Loucy (cell line): ENCODE results near the gene PCMTD2.
"Not testable (repeated sequence)": the region's sequence is repeated elsewhere in the genome, so short reads cannot be mapped to it uniquely, and the experiment has no call there.

Source experiments
- H2AFZ ChIP-seq: fragments of 200-600 bp; sonication (generic); 2 replicates; pipeline ENCODE4 v1.6.0; 2016; ENCODE audit warnings: antibody characterized with exemption, mild to moderate bottlenecking, low read length, moderate library complexity
- H3F3A ChIP-seq: fragments of 200-600 bp; 2 replicates; pipeline ENCODE4 v1.6.0; 2016; ENCODE audit warnings: antibody characterized with exemption, low read depth, mild to moderate bottlenecking
- H3K27me3 ChIP-seq: fragments of 200-600 bp; sonication (generic); 2 replicates; pipeline ENCODE4 v1.6.1; 2014; ENCODE audit warnings: low read length, mild to moderate bottlenecking; ENCODE audit not compliant: insufficient read depth, poor library complexity, severe bottlenecking
- H3K36me3 ChIP-seq: fragments of 200-600 bp; sonication (generic); 2 replicates; pipeline ENCODE4 v1.6.1; 2016; ENCODE audit warnings: low read length; ENCODE audit not compliant: insufficient read depth
- H3K4me1 ChIP-seq: fragments of 200-600 bp; sonication (generic); 2 replicates; pipeline ENCODE4 v1.5.1; 2014; ENCODE audit warnings: low read length, mild to moderate bottlenecking; ENCODE audit not compliant: insufficient read depth, poor library complexity, severe bottlenecking
- H3K4me2 ChIP-seq: fragments of 200-600 bp; sonication (generic); 2 replicates; pipeline ENCODE4 v1.6.0; 2014; ENCODE audit warnings: antibody characterized with exemption, low read length, low read depth, mild to moderate bottlenecking; ENCODE audit not compliant: poor library complexity, severe bottlenecking
- H3K4me3 ChIP-seq: fragments of 200-600 bp; sonication (generic); 2 replicates; pipeline ENCODE4 v1.5.1; 2014; ENCODE audit warnings: low read length, mild to moderate bottlenecking, mixed read lengths; ENCODE audit not compliant: poor library complexity, severe bottlenecking
- H3K79me2 ChIP-seq: fragments of 200-600 bp; sonication (generic); 2 replicates; pipeline ENCODE4 v1.6.1; 2014; ENCODE audit warnings: low read length; ENCODE audit not compliant: insufficient read depth
- H3K9ac ChIP-seq: fragments of 200-600 bp; sonication (generic); 2 replicates; pipeline ENCODE4 v1.6.0; 2014; ENCODE audit warnings: mild to moderate bottlenecking, low read depth, low read length, moderate library complexity; ENCODE audit not compliant: poor library complexity, severe bottlenecking
- H3K9me2 ChIP-seq: fragments of 200-600 bp; sonication (generic); replicated peaks from 2 replicates; pipeline ENCODE4 v1.6.1; 2016; ENCODE audit warnings: low read depth, low read length, mixed read lengths
- H3K9me3 ChIP-seq: fragments of 200-600 bp; sonication (generic); 2 replicates; pipeline ENCODE4 v1.6.1; 2014; ENCODE audit warnings: mild to moderate bottlenecking, antibody characterized with exemption, low read length, low read depth; ENCODE audit not compliant: insufficient read depth
- H4K20me1 ChIP-seq: fragments of 200-600 bp; sonication (generic); 2 replicates; pipeline ENCODE4 v1.6.0; 2014; ENCODE audit warnings: antibody characterized with exemption, low read length, mild to moderate bottlenecking; ENCODE audit not compliant: insufficient read depth, poor library complexity, severe bottlenecking
- EZH2phosphoT487 ChIP-seq: fragments of 200-600 bp; IDR thresholded peaks from 2 replicates; pipeline ENCODE4 v1.6.1; 2018; ENCODE audit warnings: antibody characterized with exemption, mild to moderate bottlenecking, moderate library complexity, borderline replicate concordance
- TF ChIP-seq, protein P1 (sequence below): fragments of 200-600 bp; sonication (generic); conservative IDR thresholded peaks from 2 replicates; pipeline ENCODE4 v1.5.1; 2014; ENCODE audit warnings: mild to moderate bottlenecking, antibody characterized with exemption, low read length

The PCMTD2 gene

DNA sequence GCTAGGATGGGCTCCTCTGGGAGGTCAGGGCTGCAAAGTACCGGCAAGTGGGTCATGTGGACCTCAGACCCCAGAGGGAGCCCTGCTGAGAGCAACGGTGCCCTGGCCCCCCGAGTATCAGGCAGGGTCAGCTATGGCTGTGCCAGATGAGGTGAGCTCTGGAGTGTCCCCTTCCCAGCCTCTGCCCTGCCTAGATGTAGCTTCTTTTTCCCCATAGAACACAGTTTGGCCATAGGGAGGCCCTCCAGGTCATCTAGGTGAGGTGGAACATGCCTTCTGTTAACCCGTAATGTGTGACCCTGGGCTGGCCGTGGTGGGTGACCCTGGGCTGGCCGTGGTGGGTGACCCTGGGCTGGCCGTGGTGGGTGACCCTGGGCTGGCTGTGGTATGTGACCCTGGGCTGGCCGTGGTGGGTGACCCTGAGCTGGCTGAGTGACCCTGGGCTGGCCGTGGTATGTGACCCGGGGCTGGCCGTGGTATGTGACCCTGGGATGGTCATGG lies 21.2 kb upstream of the PCMTD2 start:
- Histone ChIP-seq H3K9me2 (no peaks in the 10 kb centered on the region), H3K4me2 (no peak overlapping the region), H3K4me3 (no peak overlapping the region), H3K27me3 (no peaks in the 10 kb centered on the region), H3F3A (no peaks in the 10 kb centered on the region), H4K20me1 (no peaks in the 10 kb centered on the region), H3K9me3 (peaks cover 12% of the 10 kb centered on the region; the same call in 1 of the 2 replicates), H3K4me1 (peaks cover 3% of the 10 kb centered on the region), H3K36me3 (no peaks in the 10 kb centered on the region), H2AFZ (no peak overlapping the region), H3K9ac (no peak overlapping the region), H3K79me2 (no peaks in the 10 kb centered on the region)
- no peak for TF ChIP-seq EZH2phosphoT487
- TF ChIP-seq, protein P1, sequence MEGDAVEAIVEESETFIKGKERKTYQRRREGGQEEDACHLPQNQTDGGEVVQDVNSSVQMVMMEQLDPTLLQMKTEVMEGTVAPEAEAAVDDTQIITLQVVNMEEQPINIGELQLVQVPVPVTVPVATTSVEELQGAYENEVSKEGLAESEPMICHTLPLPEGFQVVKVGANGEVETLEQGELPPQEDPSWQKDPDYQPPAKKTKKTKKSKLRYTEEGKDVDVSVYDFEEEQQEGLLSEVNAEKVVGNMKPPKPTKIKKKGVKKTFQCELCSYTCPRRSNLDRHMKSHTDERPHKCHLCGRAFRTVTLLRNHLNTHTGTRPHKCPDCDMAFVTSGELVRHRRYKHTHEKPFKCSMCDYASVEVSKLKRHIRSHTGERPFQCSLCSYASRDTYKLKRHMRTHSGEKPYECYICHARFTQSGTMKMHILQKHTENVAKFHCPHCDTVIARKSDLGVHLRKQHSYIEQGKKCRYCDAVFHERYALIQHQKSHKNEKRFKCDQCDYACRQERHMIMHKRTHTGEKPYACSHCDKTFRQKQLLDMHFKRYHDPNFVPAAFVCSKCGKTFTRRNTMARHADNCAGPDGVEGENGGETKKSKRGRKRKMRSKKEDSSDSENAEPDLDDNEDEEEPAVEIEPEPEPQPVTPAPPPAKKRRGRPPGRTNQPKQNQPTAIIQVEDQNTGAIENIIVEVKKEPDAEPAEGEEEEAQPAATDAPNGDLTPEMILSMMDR = no peak

DNA sequence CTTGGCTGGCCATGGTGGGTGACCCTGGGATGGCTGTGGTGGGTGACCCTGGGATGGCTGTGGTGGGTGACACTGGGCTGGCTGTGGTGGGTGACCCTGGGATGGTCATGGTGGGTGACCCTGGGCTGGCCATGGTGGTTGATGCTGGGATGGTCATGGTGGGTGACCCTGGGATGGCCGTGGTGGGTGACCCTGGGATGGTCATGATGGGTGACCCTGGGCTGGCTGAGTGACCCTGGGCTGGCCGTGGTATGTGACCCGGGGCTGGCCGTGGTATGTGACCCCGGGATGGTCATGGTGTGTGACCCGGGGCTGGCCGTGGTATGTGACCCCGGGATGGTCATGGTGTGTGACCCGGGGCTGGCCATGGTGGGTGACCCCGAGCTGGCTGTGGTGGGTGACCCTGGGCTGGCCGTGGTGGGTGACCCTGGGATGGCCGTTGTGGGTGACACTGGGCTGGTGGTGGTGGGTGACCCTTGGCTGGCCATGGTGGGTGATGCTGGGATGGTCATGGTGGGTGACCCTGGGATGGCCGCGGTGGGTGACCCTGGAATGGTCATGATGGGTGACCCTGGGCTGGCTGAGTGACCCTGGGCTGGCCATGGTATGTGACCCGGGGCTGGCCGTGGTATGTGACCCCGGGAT lies 20.5 kb upstream of the PCMTD2 start:
- H3F3A ChIP-seq, H4K20me1 ChIP-seq, H2AFZ ChIP-seq, H3K79me2 ChIP-seq, H3K27me3 ChIP-seq, H3K9ac ChIP-seq, H3K4me2 ChIP-seq, H3K4me1 ChIP-seq, H3K9me2 ChIP-seq, H3K36me3 ChIP-seq, H3K4me3 ChIP-seq: not testable (repeated sequence)
- peaks cover 12% of the 10 kb centered on the region; the same call in 1 of the 2 replicates for H3K9me3 ChIP-seq

DNA sequence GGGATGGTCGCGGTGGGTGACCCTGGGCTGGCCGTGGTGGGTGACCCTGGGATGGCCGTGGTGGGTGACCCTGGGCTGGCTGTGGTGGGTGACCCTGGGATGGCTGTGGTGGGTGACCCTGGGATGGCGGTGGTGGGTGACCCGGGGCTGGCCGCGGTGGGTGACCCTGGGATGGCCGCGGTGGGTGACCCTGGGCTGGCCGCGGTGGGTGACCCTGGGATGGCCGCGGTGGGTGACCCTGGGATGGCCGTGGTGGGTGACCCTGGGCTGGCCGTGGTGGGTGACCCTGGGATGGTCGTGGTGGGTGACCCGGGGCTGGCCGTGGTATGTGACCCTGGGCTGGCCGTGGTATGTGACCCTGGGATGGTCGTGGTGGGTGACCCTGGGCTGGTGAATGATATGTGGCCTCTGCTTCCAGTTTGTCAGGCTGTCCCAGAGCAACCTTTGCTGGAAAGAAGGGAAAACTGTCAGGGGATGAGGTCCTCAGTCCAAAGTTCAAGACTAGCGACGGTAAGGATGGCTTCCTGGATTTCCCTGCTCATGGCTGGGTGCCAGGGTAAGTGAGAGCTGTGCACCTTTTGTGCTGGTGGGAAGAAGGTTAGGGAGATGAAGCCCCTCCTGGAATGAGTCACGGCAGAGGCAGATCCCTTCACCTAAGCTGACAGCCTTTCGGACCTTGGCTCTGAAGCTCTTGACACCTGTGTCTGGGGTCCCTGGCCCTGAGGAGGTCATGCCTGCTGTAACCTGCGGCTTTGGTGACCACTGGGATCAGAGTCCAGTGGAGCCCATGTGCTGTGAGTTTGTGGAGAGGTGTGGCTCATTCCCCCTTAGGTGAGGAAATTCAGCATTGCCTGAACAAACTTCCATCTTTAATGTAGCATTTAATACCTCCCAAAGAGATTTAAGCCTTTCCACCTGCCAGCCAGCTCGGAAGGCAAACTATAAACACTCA lies 19.1 kb upstream of the PCMTD2 start:
- no peaks in the 10 kb centered on the region for H3F3A ChIP-seq
- no peaks in the 10 kb centered on the region for H3K9me2 ChIP-seq
- H3K4me1 ChIP-seq = peaks cover 3% of the 10 kb centered on the region
- no peaks in the 10 kb centered on the region for H3K27me3 ChIP-seq
- no peaks in the 10 kb centered on the region for H3K79me2 ChIP-seq
- no peak overlapping the region for H2AFZ ChIP-seq
- H3K9me3 ChIP-seq = peaks cover 17% of the 10 kb centered on the region; the same call in 1 of the 2 replicates
- H3K36me3 ChIP-seq = no peaks in the 10 kb centered on the region
- no peaks in the 10 kb centered on the region for H4K20me1 ChIP-seq
- no peak overlapping the region for H3K4me3 ChIP-seq
- no peak overlapping the region for H3K9ac ChIP-seq
- no peak overlapping the region for H3K4me2 ChIP-seq
- TF ChIP-seq EZH2phosphoT487 = no peak
- TF ChIP-seq, protein P1 = no peak
